ENCODE results near the gene RBM17.
"Not testable (repeated sequence)": the region's sequence is repeated elsewhere in the genome, so short reads cannot be mapped to it uniquely, and the experiment has no call there.

The RBM17 gene

DNA sequence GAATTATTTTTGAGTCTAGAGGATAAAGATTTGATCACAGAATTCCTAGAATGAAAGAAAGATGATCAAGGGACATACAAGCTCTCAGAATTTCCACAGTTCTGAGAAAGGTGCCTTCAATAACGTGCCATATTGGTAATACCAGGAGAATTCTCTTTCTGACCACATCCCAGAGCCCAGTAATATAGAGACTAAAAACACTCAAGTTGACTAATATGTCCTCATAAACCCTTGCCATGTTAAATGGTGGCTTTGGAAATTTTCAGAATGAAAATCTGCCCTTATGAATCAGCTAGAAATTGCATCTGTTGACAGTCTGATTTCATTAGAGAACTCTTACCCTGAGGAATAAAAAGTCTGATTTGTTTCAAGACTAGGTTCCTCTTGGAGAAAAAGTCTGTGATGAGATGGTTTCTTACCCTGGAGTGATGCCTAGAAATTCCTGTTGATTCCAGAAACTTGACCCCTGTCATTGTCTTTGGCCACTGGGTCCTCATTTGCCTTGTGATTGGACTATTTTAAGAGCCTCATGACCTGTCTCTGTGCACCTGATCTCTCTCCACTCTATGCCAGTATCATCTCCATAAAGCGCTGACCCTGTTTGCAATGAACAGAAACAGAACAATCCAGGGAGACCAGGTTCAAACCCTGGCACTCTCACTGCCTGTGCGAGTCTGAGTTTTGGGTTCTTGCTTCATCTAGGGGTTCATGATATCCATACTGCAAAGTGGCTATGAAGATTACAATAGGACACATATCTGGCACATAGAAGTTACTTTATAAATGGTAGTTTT is 30.0 kb upstream of the RBM17 start:
- H3K4me3 ChIP-seq (ENCODE audit: low read length) = no peak overlapping the region
- DNase-seq (ENCODE audit: low read depth) = no peak
- TF ChIP-seq, protein P1, sequence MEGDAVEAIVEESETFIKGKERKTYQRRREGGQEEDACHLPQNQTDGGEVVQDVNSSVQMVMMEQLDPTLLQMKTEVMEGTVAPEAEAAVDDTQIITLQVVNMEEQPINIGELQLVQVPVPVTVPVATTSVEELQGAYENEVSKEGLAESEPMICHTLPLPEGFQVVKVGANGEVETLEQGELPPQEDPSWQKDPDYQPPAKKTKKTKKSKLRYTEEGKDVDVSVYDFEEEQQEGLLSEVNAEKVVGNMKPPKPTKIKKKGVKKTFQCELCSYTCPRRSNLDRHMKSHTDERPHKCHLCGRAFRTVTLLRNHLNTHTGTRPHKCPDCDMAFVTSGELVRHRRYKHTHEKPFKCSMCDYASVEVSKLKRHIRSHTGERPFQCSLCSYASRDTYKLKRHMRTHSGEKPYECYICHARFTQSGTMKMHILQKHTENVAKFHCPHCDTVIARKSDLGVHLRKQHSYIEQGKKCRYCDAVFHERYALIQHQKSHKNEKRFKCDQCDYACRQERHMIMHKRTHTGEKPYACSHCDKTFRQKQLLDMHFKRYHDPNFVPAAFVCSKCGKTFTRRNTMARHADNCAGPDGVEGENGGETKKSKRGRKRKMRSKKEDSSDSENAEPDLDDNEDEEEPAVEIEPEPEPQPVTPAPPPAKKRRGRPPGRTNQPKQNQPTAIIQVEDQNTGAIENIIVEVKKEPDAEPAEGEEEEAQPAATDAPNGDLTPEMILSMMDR (conservative IDR thresholded peaks at IDR 0.05; ENCODE audit: low read length) = no peak

DNA sequence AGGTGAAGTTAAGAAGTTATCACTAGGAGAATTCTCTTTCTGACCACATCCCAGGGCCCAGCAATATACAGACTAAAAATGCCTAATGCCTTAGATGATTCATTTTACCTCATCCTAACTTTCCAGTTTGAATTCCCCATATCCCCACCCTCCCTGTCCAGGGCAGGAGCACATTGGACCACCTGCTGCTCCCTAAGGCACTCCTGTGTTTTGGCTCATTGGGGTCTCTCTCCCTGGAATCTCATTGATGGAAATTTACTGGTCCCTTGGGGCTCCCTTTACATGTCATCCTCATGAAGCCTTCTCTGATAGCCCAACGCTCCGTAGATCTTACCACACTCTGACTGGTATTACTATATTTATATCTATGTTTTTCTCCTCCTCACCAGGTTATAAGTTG is 29.3 kb upstream of the RBM17 start:
- no peak overlapping the region for H3K4me3 ChIP-seq (ENCODE audit: low read length)
- DNase-seq (ENCODE audit: low read depth) = no peak
- TF ChIP-seq, protein P1 (conservative IDR thresholded peaks at IDR 0.05; ENCODE audit: low read length) = no peak

DNA sequence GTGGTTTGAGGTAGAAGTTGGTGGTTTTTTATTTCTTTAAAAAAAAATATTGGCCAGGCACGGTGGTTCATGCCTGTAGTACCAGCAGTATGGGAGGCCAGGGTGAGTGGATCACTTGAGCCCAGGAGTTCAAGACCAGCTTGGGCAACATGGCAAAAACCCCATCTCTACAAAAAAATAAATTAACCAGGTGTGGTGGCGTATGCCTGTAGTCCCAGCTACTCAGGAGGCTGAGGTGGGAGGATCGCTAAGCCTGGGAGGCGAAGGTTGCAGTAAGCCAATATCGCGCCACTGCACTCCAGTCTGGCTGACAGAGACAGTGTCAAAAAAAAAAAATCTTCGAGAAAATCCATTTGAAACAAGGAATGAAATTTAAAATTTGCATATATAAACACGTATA is 27.8 kb upstream of the RBM17 start:
- TF ChIP-seq, protein P1 (conservative IDR thresholded peaks at IDR 0.05; ENCODE audit: low read length) = no peak
- DNase-seq (ENCODE audit: low read depth) = no peak
- H3K4me3 ChIP-seq (ENCODE audit: low read length) = no peak overlapping the region

DNA sequence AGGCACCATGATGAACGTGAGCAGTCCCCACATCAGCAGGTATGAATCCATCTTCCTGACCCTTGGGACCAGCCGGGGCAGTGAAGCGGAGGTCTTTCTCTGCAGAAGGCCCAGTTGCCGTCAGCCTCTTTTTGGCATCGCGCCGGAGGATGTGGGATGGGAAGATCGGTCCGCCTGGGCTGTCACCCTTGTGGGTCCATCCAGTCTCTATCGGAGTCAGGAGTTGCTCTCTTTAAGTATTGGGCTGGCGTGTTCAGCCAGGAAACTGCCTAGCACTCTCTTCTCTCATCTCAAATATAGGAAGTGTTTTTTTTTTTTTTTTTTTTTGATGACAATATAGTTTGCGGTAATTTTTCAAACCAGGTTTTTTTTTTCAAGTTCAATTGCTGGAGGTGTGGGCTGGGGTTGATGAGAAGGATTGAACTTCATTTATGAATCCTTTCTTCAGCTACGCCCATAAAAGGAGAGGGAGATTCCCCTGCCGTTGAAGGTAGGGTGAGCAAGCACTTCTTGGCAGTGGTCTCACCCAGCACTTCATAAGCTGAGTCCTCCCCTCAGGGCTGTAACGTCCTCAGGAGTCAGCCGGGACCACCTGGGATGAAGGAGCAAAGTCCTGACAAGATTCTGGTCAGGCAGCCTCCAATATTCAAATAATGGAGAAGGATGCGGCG is 26.6 kb upstream of the RBM17 start, which contains the start of gene IL2RA:
TSS of gene IL2RA (minus strand) at position 267 of the 671 bp plus-strand sequence. CDS start at position 51, 216 bp downstream.
- DNase-seq (ENCODE audit: low read depth) = no peak
- H3K4me3 ChIP-seq (ENCODE audit: low read length) = no peak within 1 kb of the TSS

DNA sequence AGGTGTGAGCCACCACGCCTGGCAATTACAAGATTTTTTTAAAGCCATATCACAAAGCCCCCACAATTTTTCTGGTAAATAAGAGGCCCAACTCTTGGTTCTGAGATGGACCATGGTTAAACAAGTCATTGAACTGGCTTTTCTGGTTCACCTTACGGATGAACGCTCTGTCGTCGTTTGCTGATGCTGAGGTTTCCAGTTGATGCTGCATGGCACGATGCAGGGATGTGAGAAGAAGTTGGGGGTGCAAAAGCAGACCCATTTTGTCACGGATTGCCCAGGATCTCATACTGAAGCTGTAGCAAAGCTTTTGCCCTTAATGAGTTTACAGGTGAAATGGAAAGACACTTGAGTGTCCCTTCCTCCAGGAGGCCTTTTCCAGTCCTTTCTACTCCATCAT is 24.7 kb upstream of the RBM17 start:
- no peak for DNase-seq (ENCODE audit: low read depth)
- TF ChIP-seq, protein P1 (conservative IDR thresholded peaks at IDR 0.05; ENCODE audit: low read length) = no peak
- no peak overlapping the region for H3K4me3 ChIP-seq (ENCODE audit: low read length)

More for the DNA sequence above, 26.6 kb upstream of the RBM17 start, which contains the start of gene IL2RA:
- TF ChIP-seq, protein P1 (conservative IDR thresholded peaks at IDR 0.05; ENCODE audit: low read length) = no peak

DNA sequence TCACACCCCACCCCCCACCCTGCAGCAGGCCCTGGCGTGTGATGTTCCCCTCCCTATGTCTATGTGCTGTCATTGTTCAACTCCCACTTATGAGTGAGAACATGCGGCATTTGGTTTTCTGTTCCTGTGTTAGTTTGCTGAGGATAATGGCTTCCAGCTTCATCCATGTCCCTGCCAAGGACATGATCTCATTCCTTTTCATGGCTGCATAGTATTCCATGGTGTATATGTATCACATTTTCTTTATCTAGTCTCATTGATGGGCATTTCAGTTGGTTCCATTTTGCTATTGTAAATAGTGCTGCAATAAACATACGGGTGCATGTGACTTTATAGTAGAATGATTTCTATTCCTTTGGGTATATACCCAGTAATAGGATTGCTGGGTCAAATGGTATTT is 24.1 kb upstream of the RBM17 start:
- not testable (repeated sequence) for DNase-seq (ENCODE audit: low read depth); H3K4me3 ChIP-seq (ENCODE audit: low read length)

DNA sequence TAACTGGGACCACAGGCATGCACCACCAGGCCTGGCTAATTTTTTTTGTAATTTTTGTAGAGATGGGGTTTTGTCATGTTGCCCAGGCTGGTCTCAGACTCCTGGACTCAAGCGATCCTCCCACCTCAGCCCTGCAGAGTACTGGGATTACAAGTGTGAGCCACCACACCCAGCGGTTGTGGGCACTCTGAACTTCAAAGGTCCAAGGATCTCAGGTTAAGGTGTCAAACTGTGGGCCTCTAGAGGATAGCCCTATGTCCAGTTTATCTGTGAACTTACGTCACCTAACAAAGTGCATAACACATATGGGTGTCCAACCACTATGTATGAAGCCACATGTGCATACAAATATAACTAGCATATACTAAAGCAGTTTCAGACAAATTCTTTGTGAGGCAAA is 23.4 kb upstream of the RBM17 start:
- TF ChIP-seq, protein P1 (conservative IDR thresholded peaks at IDR 0.05; ENCODE audit: low read length) = no peak
- H3K4me3 ChIP-seq (ENCODE audit: low read length) = no peak overlapping the region
- DNase-seq (ENCODE audit: low read depth) = no peak

Data from AG10803 (cell line).